Measurements from ENCODE around the gene C3orf70.

Gene C3orf70

DNA sequence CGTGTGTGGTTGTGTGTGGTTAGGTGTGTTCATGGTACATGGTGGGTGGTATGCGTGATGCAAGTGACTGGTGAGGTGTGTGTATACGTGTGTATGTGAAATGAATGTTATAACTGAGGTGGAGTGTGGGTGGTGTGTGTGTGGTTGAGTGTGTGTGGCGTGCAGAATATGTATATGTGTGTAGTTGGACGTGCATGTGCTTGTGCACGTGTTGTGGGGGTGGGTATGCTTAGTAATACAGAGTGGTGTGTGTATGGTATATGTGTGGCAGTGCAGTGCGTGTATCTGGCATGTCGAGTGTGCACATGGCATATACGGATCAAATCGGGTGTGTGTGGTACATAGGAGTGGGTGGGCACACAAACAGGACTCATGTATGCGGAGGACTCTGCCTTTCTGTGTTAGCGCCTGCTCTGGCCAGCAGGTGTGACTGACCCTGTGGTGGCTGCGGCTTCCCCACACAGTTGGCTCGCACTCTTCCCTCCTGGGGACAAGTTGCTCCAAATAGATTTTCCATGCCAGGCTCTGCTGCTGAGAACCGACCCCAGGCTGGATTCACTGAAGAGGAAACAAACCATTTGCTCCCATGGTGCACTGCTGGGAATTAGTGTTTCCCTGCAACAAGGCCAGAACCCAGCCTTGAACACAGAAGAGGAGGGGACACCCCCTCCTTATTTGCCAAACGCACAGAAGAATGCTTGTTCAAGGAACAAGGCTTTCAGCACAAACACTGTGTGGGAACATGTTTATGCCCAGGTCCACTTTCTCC lies 1.2 kb upstream of the C3orf70 start:
- Mint-ChIP-seq H3K27me3 (ENCODE audit: low read depth, poor library complexity) (peaks cover 49% of the 10 kb centered on the region), H3K36me3 (ENCODE audit: low read depth) (no peaks in the 10 kb centered on the region), H3K27ac (no peak overlapping the region), H3K9me3 (no peaks in the 10 kb centered on the region), H3K4me1 (peaks cover 20% of the 10 kb centered on the region), H3K4me3 (no peak overlapping the region)
- TF ChIP-seq, protein P1, sequence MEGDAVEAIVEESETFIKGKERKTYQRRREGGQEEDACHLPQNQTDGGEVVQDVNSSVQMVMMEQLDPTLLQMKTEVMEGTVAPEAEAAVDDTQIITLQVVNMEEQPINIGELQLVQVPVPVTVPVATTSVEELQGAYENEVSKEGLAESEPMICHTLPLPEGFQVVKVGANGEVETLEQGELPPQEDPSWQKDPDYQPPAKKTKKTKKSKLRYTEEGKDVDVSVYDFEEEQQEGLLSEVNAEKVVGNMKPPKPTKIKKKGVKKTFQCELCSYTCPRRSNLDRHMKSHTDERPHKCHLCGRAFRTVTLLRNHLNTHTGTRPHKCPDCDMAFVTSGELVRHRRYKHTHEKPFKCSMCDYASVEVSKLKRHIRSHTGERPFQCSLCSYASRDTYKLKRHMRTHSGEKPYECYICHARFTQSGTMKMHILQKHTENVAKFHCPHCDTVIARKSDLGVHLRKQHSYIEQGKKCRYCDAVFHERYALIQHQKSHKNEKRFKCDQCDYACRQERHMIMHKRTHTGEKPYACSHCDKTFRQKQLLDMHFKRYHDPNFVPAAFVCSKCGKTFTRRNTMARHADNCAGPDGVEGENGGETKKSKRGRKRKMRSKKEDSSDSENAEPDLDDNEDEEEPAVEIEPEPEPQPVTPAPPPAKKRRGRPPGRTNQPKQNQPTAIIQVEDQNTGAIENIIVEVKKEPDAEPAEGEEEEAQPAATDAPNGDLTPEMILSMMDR (IDR thresholded peaks at IDR 0.05): no peak
- no peak for DNase-seq

DNA sequence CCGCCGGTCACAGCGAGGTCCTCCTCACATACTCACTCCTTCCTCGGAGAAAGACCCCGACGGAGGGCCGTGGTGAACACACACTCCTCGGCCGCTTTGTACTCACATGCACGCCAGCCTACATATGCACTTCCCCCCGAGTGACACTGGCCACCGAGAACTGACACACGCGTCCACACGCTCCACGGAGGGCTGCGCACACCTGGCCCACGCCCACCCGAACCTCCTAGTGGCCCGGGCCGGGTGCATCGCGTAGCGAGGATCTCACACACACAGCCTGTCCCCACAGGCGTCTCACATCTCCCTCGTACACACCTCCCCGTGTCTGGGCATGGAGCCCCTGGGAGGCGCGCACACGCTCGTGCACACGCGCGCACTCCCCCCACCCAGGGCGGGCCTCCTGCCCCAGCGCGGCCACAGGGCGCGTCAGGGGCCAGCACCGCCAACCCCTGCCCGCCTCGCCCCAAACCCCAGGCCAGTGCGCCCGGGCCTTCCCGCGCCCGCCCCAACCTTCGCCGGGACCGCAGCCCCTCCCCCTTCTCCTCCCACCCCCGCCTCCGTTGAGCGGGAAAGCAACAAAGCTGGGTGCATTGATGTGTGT lies 411 bp upstream of the C3orf70 start:
- Mint-ChIP-seq H3K36me3 (ENCODE audit: low read depth) (no peaks in the 10 kb centered on the region), H3K4me1 (peaks cover 20% of the 10 kb centered on the region), H3K27ac (no peak overlapping the region), H3K4me3 (peak overlapping the region; percentile 89), H3K9me3 (no peaks in the 10 kb centered on the region), H3K27me3 (ENCODE audit: low read depth, poor library complexity) (peaks cover 50% of the 10 kb centered on the region)
- TF ChIP-seq, protein P1 (IDR thresholded peaks at IDR 0.05): no peak
- DNase-seq: peak; percentile 51

DNA sequence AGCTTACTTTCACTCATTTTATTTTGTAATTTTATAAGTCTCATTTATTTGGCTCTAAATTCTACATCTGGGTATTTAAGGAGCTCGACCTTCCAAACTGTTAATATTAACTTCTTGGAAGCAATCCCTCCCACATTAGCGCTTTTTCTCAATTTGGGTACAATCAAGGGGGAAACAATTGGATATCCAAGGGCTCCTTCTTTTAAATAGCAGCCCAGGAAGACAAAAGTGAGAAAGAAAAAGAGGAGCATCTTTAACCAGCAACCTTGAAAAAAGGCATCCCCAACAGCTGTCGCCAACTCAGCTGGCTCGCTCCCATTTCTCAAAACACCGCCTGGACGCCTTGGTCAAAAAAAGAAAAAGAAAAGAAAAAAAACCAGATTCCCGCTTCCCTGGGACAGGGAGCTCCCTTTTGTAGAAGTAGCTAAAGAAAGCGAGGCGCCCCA lies 873 bp downstream of the C3orf70 start:
- H3K27ac Mint-ChIP-seq: peak overlapping the region; percentile 21
- H3K27me3 Mint-ChIP-seq (ENCODE audit: low read depth, poor library complexity): peaks cover 47% of the 10 kb centered on the region

DNA sequence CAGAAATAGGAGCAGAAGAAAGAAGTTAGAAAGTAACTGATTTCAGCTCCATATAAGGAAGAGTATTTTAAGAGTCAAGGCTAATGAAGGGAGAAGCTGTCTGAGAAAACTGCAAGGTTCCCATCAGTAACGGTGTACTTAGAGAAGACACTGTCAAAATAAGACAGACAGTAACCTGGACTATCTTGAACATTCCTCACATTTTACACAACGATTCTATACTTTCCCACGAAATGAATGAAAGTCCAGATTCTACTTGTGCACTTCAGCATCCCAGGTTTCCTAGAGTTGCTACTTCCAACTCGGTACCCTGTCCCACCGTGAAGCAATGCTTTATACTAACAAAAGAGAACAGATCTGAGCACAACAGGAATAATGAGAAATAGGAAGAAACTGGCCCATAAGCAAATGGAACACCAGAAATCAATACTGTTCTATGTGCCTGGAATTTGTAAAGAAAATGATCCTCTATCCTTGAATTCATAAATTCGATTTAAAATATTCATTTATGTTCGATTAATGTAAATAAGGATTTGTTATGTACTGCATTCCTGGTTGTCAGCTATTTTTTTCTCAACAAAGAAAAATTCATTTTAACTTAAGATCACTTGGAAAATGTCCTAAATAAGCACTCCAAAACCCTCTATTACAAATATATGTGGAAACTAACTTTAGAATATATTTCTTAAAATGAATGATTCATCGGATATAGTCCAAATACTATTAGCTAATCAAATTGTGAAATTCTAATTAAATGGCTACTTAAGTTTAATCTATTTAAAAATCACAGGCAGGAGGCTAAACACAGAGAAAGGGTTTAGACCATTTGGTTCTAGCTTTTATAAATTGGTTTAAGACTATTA lies 1.5 kb downstream of the C3orf70 start:
- Mint-ChIP-seq H3K36me3 (ENCODE audit: low read depth) (no peaks in the 10 kb centered on the region), H3K27ac (no peak overlapping the region), H3K9me3 (no peaks in the 10 kb centered on the region), H3K4me3 (peak overlapping the region; percentile 94), H3K4me1 (peaks cover 20% of the 10 kb centered on the region), H3K27me3 (ENCODE audit: low read depth, poor library complexity) (peaks cover 45% of the 10 kb centered on the region)
- TF ChIP-seq, protein P1 (IDR thresholded peaks at IDR 0.05): no peak
- DNase-seq: no peak

More for the DNA sequence above, 873 bp downstream of the C3orf70 start:
- Mint-ChIP-seq H3K4me3 (peak overlapping the region; percentile 94), H3K36me3 (ENCODE audit: low read depth) (no peaks in the 10 kb centered on the region), H3K9me3 (no peaks in the 10 kb centered on the region), H3K4me1 (peaks cover 20% of the 10 kb centered on the region)
- no peak for DNase-seq
- TF ChIP-seq, protein P1 (IDR thresholded peaks at IDR 0.05): no peak

DNA sequence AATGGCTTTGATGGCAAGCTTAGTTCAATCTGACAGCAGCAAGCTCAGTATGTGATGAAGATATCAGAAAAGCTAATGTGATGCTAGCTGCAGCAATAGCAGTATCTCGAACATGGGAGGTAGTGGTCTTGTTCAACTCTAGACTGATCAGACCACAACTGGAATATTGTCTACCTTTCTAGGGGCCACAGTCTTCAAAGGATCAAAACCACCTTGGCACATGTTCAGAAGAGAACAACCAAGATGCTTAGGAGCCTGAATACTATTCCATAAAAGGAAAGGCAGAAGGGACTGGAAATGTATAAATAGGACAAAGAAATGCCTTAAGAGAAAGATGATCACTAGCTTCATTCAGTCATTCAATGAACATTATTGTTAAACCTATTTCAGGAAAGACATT lies 2.3 kb downstream of the C3orf70 start:
- H3K9me3 Mint-ChIP-seq: no peaks in the 10 kb centered on the region
- H3K27me3 Mint-ChIP-seq (ENCODE audit: low read depth, poor library complexity): peaks cover 45% of the 10 kb centered on the region
- H3K27ac Mint-ChIP-seq: no peak overlapping the region

More for the DNA sequence above, 2.3 kb downstream of the C3orf70 start:
- DNase-seq: no peak
- no peaks in the 10 kb centered on the region for H3K36me3 Mint-ChIP-seq (ENCODE audit: low read depth)
- peaks cover 20% of the 10 kb centered on the region for H3K4me1 Mint-ChIP-seq
- TF ChIP-seq, protein P1 (IDR thresholded peaks at IDR 0.05): no peak
- peak overlapping the region; percentile 94 for H3K4me3 Mint-ChIP-seq
